GM12878 (cell line): ENCODE results near the gene GALNT15. TPM values are rescaled to one million over a fixed set of nuclear protein-coding genes. Genes with fewer than 3 reads are reported as not detected.

Source experiments
- ATAC-seq: fragments of 200-7000 bp; cut with Tn5 transposase; 3 replicates; pipeline ENCODE4 v1.9.1; 2020; ENCODE audit warnings: mild to moderate bottlenecking, moderate library complexity
- BruUV-seq: library from RNA; stranded (reverse); fragments of 400-500 nt; replicated peaks from 2 replicates; lab custom pipeline; 2021; lab: Mats Ljungman, UMichigan
- CTCF ChIA-PET: fragments of 300-600 bp; sonication (Branson Sonifier 250); formaldehyde crosslinking; extraction: SDS; loops from one replicate; lab custom pipeline; 2021; ENCODE audit warnings: inconsistent platforms; lab: Yijun Ruan, JAX
- POLR2A ChIA-PET: fragments of 350-600 bp; formaldehyde crosslinking; extraction: SDS; loops from one replicate; lab custom pipeline; 2021; ENCODE audit warnings: inconsistent platforms; lab: Charles Lee
- RAD21 ChIA-PET: fragments of 300-600 bp; sonication (Branson Sonifier 250); formaldehyde crosslinking; loops from one replicate; lab custom pipeline; 2023; ENCODE audit warnings: antibody characterized with exemption; ENCODE audit not compliant: unreplicated experiment; lab: Charles Lee
- SMC1A ChIA-PET: fragments of 300-600 bp; sonication (Branson Sonifier 250); formaldehyde crosslinking; loops from one replicate; lab custom pipeline; 2023; ENCODE audit not compliant: unreplicated experiment, uncharacterized antibody; lab: Charles Lee
- DNase-seq: peaks from one replicate; pipeline ENCODE4 v3.0.0-alpha.2; 2011; ENCODE audit warnings: low read depth, low spot score
- FAIRE-seq: peaks from 3 replicates; lab custom pipeline; 2011; peaks lifted over from hg19 to GRCh38; lab: Jason Lieb, UNC
- H2AFZ ChIP-seq: 2 replicates; pipeline ENCODE4 v1.6.0; 2011; ENCODE audit warnings: low read depth, low read length, control low read depth; ENCODE audit not compliant: control insufficient read depth
- H3K27ac ChIP-seq: 2 replicates; pipeline ENCODE4 v1.5.1; 2011; ENCODE audit warnings: control low read depth; ENCODE audit not compliant: control insufficient read depth, insufficient read depth
- H3K27me3 ChIP-seq, 2 experiments: replicated peaks in 1 of 2; 2 replicates each; pipeline versions ENCODE4 v1.6.0 to v1.6.1; 2011; ENCODE audit warnings: low read length in 1 of 2; ENCODE audit not compliant: control insufficient read depth in 2 of 2, insufficient read depth in 2 of 2
- H3K36me3 ChIP-seq, 2 experiments: 2 replicates each; pipeline ENCODE4 v1.5.1; 2011; ENCODE audit warnings: low read length in 1 of 2; ENCODE audit not compliant: control insufficient read depth in 2 of 2, insufficient read depth in 2 of 2
- H3K4me1 ChIP-seq: 2 replicates; pipeline ENCODE4 v1.6.1; 2011; ENCODE audit warnings: mild to moderate bottlenecking, low read length, moderate library complexity, mixed read lengths; ENCODE audit not compliant: control insufficient read depth, insufficient read depth
- H3K4me2 ChIP-seq: 2 replicates; pipeline ENCODE4 v1.6.0; 2011; ENCODE audit warnings: control low read depth; ENCODE audit not compliant: control insufficient read depth, insufficient read depth
- H3K4me3 ChIP-seq: fragments of 200-600 bp; sonication (generic); 2 replicates; pipeline ENCODE4 v1.5.1; 2016
- H3K79me2 ChIP-seq: 2 replicates; pipeline ENCODE4 v1.6.0; 2011; ENCODE audit warnings: low read length; ENCODE audit not compliant: control insufficient read depth, insufficient read depth
- H3K9ac ChIP-seq: 2 replicates; pipeline ENCODE4 v1.8.0; 2011; ENCODE audit warnings: low read length, control low read depth, mixed read lengths; ENCODE audit not compliant: control insufficient read depth, insufficient read depth
- H3K9me3 ChIP-seq: replicated peaks from 3 replicates; pipeline ENCODE4 v1.5.1; 2011; ENCODE audit warnings: mild to moderate bottlenecking, low read length; ENCODE audit not compliant: control insufficient read depth, insufficient read depth
- H4K20me1 ChIP-seq: 2 replicates; pipeline ENCODE4 v1.6.0; 2011; ENCODE audit not compliant: control insufficient read depth, insufficient read depth
- ATF3 ChIP-seq: IDR thresholded peaks from 2 replicates; pipeline ENCODE4 v1.6.1; 2011; ENCODE audit warnings: low read depth, mild to moderate bottlenecking, low read length, moderate library complexity, borderline replicate concordance; ENCODE audit errors: extremely low read depth
- BRCA1 ChIP-seq: IDR thresholded peaks from 2 replicates; pipeline ENCODE4 v1.6.1; 2011; ENCODE audit warnings: low read depth, low read length, improper control_type of control experiment
- CHD1 ChIP-seq: IDR thresholded peaks from 2 replicates; pipeline ENCODE4 v1.6.1; 2012; ENCODE audit warnings: low read depth, low read length, improper control_type of control experiment
- E2F8 ChIP-seq: fragments of 450-650 bp; IDR thresholded peaks from 2 replicates; pipeline ENCODE4 v1.6.1; 2018; ENCODE audit warnings: mild to moderate bottlenecking, low read depth, moderate library complexity; ENCODE audit not compliant: partially characterized antibody
- HCFC1 ChIP-seq: fragments of 150-350 bp; IDR thresholded peaks from 2 replicates; pipeline ENCODE4 v1.6.1; 2014; ENCODE audit warnings: low read length
- MYB ChIP-seq: fragments of 150-350 bp; IDR thresholded peaks from 2 replicates; pipeline ENCODE4 v1.6.1; 2014; ENCODE audit warnings: mild to moderate bottlenecking, low read depth, low read length, borderline replicate concordance
- MYC ChIP-seq: IDR thresholded peaks from 2 replicates; pipeline ENCODE4 v1.6.1; 2011; ENCODE audit warnings: mild to moderate bottlenecking, low read length, moderate library complexity, inconsistent platforms; ENCODE audit not compliant: insufficient read depth, insufficient replicate concordance, insufficient read length, severe bottlenecking
- NR2C1 ChIP-seq: fragments of 450-650 bp; IDR thresholded peaks from 2 replicates; pipeline ENCODE4 v1.6.1; 2017; ENCODE audit warnings: antibody characterized with exemption, mild to moderate bottlenecking, moderate library complexity
- POLR2A ChIP-seq: IDR thresholded peaks from 2 replicates; pipeline ENCODE4 v1.6.1; 2011; ENCODE audit warnings: low read depth, mild to moderate bottlenecking, low read length
- RFX5 ChIP-seq: IDR thresholded peaks from 2 replicates; pipeline ENCODE4 v1.6.1; 2011; ENCODE audit warnings: low read depth, low read length, improper control_type of control experiment
- SP1 ChIP-seq: IDR thresholded peaks from one replicate; pipeline ENCODE4 v1.6.1; 2011; ENCODE audit warnings: low read depth, low read length
- SUZ12 ChIP-seq: fragments of 200-600 bp; sonication (generic); IDR thresholded peaks from one replicate; pipeline ENCODE4 v1.6.1; 2018; ENCODE audit warnings: antibody characterized with exemption, mild to moderate bottlenecking; ENCODE audit not compliant: unreplicated experiment
- TBL1XR1 ChIP-seq: IDR thresholded peaks from 2 replicates; pipeline ENCODE4 v1.6.1; 2012; ENCODE audit warnings: low read depth, low read length, improper control_type of control experiment
- USF1 ChIP-seq: IDR thresholded peaks from 2 replicates; pipeline ENCODE4 v1.6.1; 2011; ENCODE audit warnings: borderline replicate concordance, low read depth, mild to moderate bottlenecking, moderate library complexity, mixed read lengths, low read length; ENCODE audit not compliant: insufficient read depth; ENCODE audit errors: extremely low read length
- WGBS: methylation state at CpG from one replicate; pipeline ENCODE4 v1.1.6; 2016; ENCODE audit warnings: low lambda C conversion rate; ENCODE audit not compliant: insufficient replicate concordance, insufficient coverage; ENCODE audit errors: missing lambda C conversion rate; 5-methylcytosine and 5-hydroxymethylcytosine counted together
- in situ Hi-C: fragments of 300-500 bp; cut with MboI; formaldehyde crosslinking; loops from 9 replicates; pipeline ENCODE4 v1.14.3; 2018; ENCODE audit warnings: mixed read lengths
- intact Hi-C: fragments of 100-400 bp; cut with micrococcal nuclease; formaldehyde crosslinking; loops from one replicate; pipeline ENCODE4 v1.14.2; 2022; ENCODE audit not compliant: unreplicated experiment
- polyA plus RNA-seq, 11 experiments: library from polyadenylated mRNA; depleted of rRNA in 4 of 11; unstranded in 6 of 11; stranded (reverse) in 5 of 11; fragments of >200 nt; fragmentation: Nextera tagmentation in 4 of 11; fragmentation: Illumina TruSeq in 1 of 11; extraction: Ambion mirVana in 4 of 11; extraction: Trizol in 1 of 11; gene quantifications; 1 replicate in 1 of 11; 2 replicates in 10 of 11; pipeline versions ENCODE4 v1.2.1 to v1.2.3, GENCODE V29; 2011 to 2016; ENCODE audit warnings: inconsistent platforms in 2 of 11, missing spikeins in 2 of 11, low read depth in 1 of 11
- total RNA-seq, 4 experiments: library from RNA; depleted of rRNA in 3 of 4; stranded (reverse); fragments of >200 nt in 3 of 4; fragmentation: Illumina TruSeq in 1 of 4; extraction: Trizol in 1 of 4; gene quantifications; 2 replicates each; pipeline versions ENCODE4 v1.2.1 to v1.2.3, GENCODE V29; 2013 to 2021

The GALNT15 gene
- total and polyA plus RNA-seq, 10 of the 15 experiments (the other 5 are each of a cell fraction or from before 2014, with no cell fraction given): 0.03 to 0.05 TPM; not detected in 8

GRCh38 chr3:16186086-16186485 lies 11.6 kb downstream of the GALNT15 start:
- no peaks in the 10 kb centered on the region for H3K36me3 ChIP-seq
- RAD21 ChIA-PET: no interaction called here
- no peak overlapping the region for H3K4me2 ChIP-seq
- DNase-seq (no peak), FAIRE-seq (no peak), ATAC-seq (no peak)
- intact Hi-C loops: no loop called here
- no peaks in the 10 kb centered on the region for H3K9me3 ChIP-seq
- H3K27ac ChIP-seq: no peak overlapping the region
- 8% methylated on average over 1 of the region's 1 CpG for WGBS
- no peaks in the 10 kb centered on the region for H3K4me1 ChIP-seq
- TF ChIP-seq MYB: no peak
- BruUV-seq: no TSS peak
- POLR2A ChIA-PET: no interaction called here
- in situ Hi-C loops: no loop called here
- H3K27me3 ChIP-seq: no peaks in the 10 kb centered on the region; a peak in 1 of 4 replicates
- CTCF ChIA-PET: interaction anchor here (1.1 to 1.4 kb wide), 2 partner anchors 8 to 138 kb away, joined by 3 to 4 read pairs; no protein-coding TSS in a partner anchor
- H3K4me3 ChIP-seq: no peak overlapping the region
- SMC1A ChIA-PET: no interaction called here
- H3K9ac ChIP-seq: no peak overlapping the region
- no peak overlapping the region for H2AFZ ChIP-seq
- no peaks in the 10 kb centered on the region for H4K20me1 ChIP-seq
- no peaks in the 10 kb centered on the region for H3K79me2 ChIP-seq

- DNase-seq: no peak
- H4K20me1 ChIP-seq: no peaks in the 10 kb centered on the region
- H3K9ac ChIP-seq: no peak overlapping the region
- no peak for TF ChIP-seq ATF3
- no peak for TF ChIP-seq USF1
- TF ChIP-seq CHD1: no peak
- no peak for TF ChIP-seq MYC
- no peak for TF ChIP-seq BRCA1
- no peak for TF ChIP-seq POLR2A
- TF ChIP-seq TBL1XR1: no peak
- no peak for TF ChIP-seq NR2C1
- TF ChIP-seq SUZ12: no peak
- no peak for TF ChIP-seq E2F8
- TF ChIP-seq SP1: no peak
- no peak for TF ChIP-seq HCFC1
- TF ChIP-seq RFX5: no peak
Measured at GRCh38 chr3:16186565-16186964, 12.1 kb downstream of the GALNT15 start.

More at GRCh38 chr3:16186565-16186964, 12.1 kb downstream of the GALNT15 start:
- Histone ChIP-seq H3K4me1 (no peaks in the 10 kb centered on the region), H3K27me3 (no peaks in the 10 kb centered on the region; a peak in 1 of 4 replicates), H3K9me3 (no peaks in the 10 kb centered on the region), H3K27ac (no peak overlapping the region), H3K79me2 (no peaks in the 10 kb centered on the region), H3K36me3 (no peaks in the 10 kb centered on the region), H3K4me2 (no peak overlapping the region), H3K4me3 (no peak overlapping the region), H2AFZ (no peak overlapping the region)
- POLR2A ChIA-PET: no interaction called here
- CTCF ChIA-PET: interaction anchor here (1.4 kb wide), 1 partner anchor 8 kb away, joined by 4 read pairs; no protein-coding TSS in a partner anchor
- BruUV-seq: no TSS peak
- SMC1A ChIA-PET: no interaction called here
- in situ Hi-C loops: no loop called here
- WGBS: 12% methylated on average over 3 of the region's 3 CpGs
- RAD21 ChIA-PET: no interaction called here
- intact Hi-C loops: no loop called here
- FAIRE-seq (no peak), ATAC-seq (no peak)
